RWPE1 (cell line): ENCODE measurements around the gene CRYBB1.

ENCODE experiments used
- CTCF ChIA-PET: fragments of 350-600 bp; sonication (Branson Sonifier 250); formaldehyde crosslinking; extraction: SDS; loops from one replicate; lab custom pipeline; 2021; lab: Yijun Ruan, JAX
- POLR2A ChIA-PET: fragments of 400-600 bp; formaldehyde crosslinking; extraction: SDS; loops from one replicate; lab custom pipeline; 2020; ENCODE audit warnings: antibody characterized with exemption; ENCODE audit not compliant: low non-redundant PET; lab: Yijun Ruan, JAX
- DNase-seq: peaks from one replicate; pipeline ENCODE4 v3.0.0; 2012; ENCODE audit warnings: low spot score
- H3K27ac ChIP-seq: fragments of 450-650 bp; 2 replicates; pipeline ENCODE4 v1.5.1; 2017
- TF ChIP-seq, protein P1 (sequence below): fragments of 450-650 bp; conservative IDR thresholded peaks from 2 replicates; pipeline ENCODE4 v1.5.1; 2017; ENCODE audit warnings: low read depth, mild to moderate bottlenecking

CRYBB1 gene

DNA sequence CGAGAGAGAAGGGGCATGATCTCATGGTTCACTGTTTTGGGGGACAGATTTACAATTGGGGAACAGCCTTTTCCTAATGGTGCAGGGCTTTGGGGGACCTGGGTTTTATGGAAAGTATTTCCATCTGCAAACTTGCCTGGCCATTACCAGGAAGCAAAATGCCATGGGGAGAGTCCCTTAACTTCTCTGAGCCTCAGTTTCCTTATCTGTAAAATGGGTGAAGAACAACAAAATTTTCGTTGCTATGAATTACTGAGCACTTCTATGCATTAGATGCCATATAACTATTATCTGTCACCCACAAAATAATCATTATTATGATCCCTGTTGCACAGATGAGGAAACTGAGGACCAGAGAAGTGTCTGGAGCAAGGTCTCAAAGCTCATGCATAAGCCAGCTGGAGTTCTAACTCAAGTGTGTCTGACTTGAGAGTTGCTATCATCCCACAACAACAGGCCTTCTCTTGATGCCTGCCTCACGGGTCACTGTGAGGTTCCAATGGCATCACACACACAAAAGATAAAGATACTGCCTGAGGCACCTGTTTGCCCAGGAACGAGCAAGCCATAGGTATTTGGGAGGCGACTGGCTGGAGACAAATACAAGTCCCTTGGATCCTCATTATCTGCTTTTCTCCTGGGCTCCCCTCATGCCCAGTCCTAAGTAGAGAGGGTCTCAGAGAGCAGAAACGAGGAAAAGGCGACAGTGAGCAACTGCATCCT lies 43.7 kb downstream of the CRYBB1 start:
- ChIA-PET CTCF (no interaction called here), POLR2A (no interaction called here)
- TF ChIP-seq, protein P1, sequence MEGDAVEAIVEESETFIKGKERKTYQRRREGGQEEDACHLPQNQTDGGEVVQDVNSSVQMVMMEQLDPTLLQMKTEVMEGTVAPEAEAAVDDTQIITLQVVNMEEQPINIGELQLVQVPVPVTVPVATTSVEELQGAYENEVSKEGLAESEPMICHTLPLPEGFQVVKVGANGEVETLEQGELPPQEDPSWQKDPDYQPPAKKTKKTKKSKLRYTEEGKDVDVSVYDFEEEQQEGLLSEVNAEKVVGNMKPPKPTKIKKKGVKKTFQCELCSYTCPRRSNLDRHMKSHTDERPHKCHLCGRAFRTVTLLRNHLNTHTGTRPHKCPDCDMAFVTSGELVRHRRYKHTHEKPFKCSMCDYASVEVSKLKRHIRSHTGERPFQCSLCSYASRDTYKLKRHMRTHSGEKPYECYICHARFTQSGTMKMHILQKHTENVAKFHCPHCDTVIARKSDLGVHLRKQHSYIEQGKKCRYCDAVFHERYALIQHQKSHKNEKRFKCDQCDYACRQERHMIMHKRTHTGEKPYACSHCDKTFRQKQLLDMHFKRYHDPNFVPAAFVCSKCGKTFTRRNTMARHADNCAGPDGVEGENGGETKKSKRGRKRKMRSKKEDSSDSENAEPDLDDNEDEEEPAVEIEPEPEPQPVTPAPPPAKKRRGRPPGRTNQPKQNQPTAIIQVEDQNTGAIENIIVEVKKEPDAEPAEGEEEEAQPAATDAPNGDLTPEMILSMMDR: no peak
- DNase-seq: no peak
- H3K27ac ChIP-seq: no peak overlapping the region

DNA sequence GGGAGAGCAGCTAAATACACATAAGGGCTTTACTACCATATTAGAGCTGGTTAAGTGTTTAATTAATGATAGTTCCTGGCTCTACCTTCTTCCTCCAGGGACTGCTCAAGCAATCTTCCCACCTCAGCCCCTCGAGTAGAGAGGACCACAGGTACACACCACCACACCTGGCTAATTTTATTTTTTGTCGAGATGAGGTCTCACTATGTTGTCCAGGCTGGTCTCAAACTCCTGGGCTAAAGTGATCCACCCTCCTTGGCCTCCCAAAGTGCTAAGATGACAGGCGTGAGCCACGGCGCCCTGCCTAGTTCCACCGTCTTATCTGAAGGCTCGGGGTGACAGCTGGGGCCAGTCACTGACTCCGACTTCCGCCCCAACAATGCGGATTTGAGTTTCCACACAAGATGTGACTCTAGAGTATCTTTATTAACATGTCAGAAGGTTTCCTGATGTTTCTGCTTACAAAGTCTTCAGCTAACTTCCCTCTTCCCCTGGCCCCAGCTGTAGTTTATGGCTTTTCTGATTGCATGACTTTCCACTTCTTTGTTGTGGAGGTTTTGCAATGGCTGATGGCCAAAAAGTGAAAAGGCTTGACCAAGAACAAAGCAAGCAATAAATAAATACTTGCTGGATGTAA lies 44.7 kb downstream of the CRYBB1 start:
- POLR2A ChIA-PET: no interaction called here
- CTCF ChIA-PET: no interaction called here
- H3K27ac ChIP-seq: no peak overlapping the region
- TF ChIP-seq, protein P1: no peak
- no peak for DNase-seq

DNA sequence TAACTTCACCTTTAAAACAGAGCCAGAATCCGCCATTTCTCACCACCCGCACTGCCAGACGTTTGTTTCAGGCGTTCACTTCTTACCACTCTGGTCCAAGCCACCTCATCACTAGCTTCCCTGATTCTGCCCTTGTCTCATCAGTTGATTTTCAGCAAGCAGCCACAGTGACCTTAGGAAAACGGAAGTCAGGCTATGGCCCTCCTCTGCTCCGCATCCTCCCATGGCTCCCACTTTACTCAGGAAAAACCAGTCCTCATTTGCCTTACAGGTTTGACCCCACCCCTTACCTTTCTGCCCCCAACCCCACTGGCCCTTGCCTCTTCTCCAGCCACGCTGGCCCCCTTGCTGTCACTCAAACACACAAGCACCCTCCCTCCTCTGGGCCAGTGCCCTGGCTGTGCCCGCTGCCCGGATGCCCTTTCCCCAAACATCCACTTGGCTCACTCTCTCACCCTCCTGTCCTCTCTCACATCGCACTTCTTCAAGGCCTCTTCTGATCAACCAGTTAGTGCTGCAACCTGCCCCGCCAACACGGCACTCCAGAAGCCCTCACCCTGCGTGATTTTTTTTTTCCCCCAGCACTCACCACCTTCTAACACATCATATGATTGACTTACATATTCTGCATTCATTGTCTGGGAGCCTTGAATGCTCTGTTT lies 46.8 kb downstream of the CRYBB1 start:
- TF ChIP-seq, protein P1: no peak
- CTCF ChIA-PET: no interaction called here
- no peak for DNase-seq
- H3K27ac ChIP-seq: peak overlapping the region; percentile 39
- POLR2A ChIA-PET: no interaction called here

DNA sequence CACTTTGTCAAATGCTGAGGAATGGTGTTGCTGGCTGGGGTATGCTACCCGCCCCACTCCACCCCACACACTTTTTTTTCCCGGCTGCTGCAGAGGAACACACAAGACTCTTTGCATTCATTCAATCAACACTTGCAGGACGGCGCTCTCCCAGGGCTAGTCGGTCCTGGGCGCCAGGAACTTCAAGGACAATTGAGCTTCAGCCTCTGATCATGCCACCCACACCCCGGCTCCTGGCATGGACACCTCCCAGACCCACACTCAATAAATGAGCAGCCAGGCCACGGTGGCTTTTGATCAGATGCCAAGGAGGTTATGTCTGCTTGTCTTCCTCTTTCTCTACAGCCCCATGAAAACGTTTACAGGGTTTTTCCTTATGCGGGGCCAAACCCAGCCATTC lies 47.7 kb downstream of the CRYBB1 start:
- TF ChIP-seq, protein P1: no peak
- DNase-seq: no peak
- ChIA-PET CTCF (interaction anchor here (0.7 kb wide), 1 partner anchor 1107 kb away, joined by 3 read pairs; no protein-coding TSS in a partner anchor), POLR2A (no interaction called here)
- peak overlapping the region; percentile 39 for H3K27ac ChIP-seq

DNA sequence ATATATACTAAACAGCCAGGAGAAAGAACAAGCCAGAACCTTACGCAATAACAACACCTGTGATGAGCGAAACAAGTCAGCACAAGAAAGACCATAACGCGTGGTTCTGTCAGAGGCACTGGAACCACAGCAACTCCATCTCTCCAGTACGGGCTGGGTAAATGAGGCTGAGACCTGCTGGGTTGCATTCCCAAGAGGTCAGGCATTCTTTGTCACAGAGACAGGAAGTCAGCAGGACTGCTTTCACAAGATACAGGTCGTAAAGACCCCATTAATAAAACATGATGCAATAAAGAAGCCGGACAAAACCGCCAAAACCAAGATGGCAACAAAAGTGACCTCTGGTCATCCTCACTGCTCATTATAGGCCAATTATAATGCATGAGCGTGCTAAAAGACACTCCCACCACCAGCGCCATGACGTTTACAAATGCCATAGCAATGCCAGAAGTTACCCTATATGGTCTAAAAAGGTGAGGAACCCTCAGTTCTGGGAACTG lies 49.6 kb downstream of the CRYBB1 start:
- peak overlapping the region; percentile 77 for H3K27ac ChIP-seq
- TF ChIP-seq, protein P1: no peak
- POLR2A ChIA-PET: no interaction called here
- CTCF ChIA-PET: no interaction called here
- DNase-seq: peak; percentile 51

DNA sequence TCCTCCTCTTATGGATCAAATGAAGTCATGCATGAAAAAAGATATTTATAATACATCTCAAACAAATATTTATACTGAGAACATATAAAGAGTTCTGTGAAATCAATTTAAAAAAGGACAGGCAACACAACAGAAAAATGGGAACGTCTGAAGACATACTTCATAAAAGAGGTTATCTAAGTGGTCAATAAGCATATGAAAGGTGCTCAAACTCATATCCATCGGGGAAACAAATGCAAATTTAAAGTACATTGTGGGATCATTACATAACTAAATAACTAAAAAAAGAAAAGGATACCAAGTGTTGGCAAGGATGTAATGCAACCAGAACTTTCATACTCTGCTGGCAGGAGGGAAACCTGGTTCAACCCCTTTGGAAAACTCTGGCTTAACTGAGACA lies 50.2 kb downstream of the CRYBB1 start:
- TF ChIP-seq, protein P1: no peak
- no peak for DNase-seq
- ChIA-PET CTCF (no interaction called here), POLR2A (no interaction called here)
- H3K27ac ChIP-seq: no peak overlapping the region; the same call in 1 of the 2 replicates
